ENCODE measurements around the gene UNC5B.
"Not testable (repeated sequence)": the region's sequence is repeated elsewhere in the genome, so short reads cannot be mapped to it uniquely, and the experiment has no call there.

- TF ChIP-seq, protein P1, sequence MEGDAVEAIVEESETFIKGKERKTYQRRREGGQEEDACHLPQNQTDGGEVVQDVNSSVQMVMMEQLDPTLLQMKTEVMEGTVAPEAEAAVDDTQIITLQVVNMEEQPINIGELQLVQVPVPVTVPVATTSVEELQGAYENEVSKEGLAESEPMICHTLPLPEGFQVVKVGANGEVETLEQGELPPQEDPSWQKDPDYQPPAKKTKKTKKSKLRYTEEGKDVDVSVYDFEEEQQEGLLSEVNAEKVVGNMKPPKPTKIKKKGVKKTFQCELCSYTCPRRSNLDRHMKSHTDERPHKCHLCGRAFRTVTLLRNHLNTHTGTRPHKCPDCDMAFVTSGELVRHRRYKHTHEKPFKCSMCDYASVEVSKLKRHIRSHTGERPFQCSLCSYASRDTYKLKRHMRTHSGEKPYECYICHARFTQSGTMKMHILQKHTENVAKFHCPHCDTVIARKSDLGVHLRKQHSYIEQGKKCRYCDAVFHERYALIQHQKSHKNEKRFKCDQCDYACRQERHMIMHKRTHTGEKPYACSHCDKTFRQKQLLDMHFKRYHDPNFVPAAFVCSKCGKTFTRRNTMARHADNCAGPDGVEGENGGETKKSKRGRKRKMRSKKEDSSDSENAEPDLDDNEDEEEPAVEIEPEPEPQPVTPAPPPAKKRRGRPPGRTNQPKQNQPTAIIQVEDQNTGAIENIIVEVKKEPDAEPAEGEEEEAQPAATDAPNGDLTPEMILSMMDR (IDR thresholded peaks at IDR 0.05) = not testable (repeated sequence)
- TF ChIP-seq POLR2A (IDR thresholded peaks at IDR 0.05) = not testable (repeated sequence)
These were observed 7.0 kb downstream of the UNC5B start for GRCh38 chr10:71219236-71219917.
